Stimulated activated CD8-positive, alpha-beta memory T cell treated with anti-CD3 and anti-CD28 coated beads, Interleukin-4, amount 100 ng/mL, for 4 hours (primary cell): ENCODE results near the gene CTNND2.

ENCODE experiments used
- DNase-seq, 2 donors: peaks; one replicate each; pipeline ENCODE4 v3.0.0-alpha.2; 2020; ENCODE audit warnings: low read depth in 2 of 2, low spot score in 1 of 2

Gene CTNND2

DNA sequence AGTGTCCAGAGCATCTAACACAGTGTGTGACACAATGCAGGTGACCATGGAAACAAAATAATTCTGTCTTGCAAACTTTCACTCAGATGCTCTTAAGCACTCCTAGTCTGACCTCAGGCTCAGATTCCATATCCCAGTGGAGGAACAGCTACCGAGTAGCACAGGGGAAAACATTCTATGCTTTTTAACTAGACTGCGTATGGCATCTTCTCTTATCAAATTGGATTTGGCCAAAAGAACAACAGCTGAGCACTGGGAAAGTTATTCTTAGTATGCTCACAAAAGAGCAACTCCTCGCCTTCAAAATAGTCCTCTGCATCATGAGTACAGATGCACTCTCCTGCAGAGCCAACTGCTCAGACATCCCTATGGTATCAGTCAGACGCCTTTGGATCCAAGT, 615.0 kb downstream of the CTNND2 start:
- no peak for DNase-seq

DNA sequence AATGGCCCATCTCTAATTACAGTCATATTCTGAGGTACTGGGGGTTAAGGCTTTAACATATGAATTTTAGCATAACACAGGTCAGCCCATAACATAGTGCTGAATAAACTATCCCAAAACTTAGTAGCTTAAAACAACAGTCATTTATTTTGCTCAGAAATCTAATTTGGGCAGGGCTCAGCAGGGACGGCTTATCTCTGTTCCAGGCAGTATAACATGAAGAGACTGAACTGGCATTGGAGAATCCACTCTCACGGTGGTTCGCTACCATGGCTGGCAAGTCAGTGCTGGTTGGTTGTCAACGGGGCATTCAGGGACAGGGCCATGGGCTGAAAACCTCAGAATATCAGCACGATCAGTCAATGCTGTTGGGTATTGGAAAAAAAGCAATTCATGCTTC, 622.4 kb downstream of the CTNND2 start:
- no peak for DNase-seq

DNA sequence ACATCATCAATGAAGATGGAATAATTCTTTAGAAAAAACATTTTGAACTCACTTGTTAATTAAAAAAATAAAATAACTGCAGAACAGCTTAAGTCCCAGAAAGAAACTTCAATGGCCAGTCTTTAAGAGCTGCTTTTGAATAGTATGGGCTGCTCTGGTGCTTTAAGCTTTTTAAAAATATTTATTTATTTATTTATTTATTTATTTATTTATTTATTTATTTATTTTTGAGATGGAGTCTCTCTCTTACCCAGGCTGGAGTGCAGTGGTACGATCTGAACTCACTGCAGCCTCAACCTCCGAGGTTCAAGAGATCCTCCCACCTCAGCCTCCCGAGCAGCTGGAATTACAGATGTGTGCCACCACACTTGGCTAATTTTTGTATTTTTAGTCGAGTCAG, 626.9 kb downstream of the CTNND2 start:
- DNase-seq = no peak

DNA sequence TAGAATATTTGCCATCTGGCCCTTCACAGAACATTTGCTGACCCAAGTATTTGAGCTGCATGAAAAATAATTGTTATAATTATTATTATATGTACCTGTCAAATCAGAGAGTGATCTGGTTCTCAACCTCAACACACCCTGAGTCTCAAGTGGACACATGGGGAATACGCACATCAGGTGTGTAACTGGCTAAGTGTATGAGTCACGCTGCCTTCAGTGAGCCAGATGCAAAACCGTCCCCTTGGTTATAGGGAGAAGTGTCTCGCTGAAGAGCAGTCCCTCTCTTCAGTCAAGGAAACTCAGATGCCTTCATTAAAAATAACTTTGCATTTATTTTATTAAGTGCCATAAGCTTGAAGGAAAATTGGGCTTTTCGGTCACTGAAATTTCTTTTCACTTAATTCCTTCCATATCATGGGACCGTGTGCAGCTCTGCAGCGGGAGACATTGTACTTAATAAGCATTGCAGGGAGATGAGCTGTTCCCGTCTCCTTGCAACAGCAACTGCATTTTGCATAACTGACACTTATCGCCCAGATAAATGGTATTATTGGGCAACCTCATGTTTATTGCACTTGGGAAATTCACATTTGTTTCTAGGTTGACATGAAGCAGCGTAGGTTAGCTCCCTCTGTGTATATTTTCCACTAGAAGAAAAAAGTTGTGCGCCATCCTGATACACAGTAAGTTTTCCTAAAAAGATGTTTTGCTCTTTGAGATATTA, 630.9 kb downstream of the CTNND2 start:
- no peak for DNase-seq

DNA sequence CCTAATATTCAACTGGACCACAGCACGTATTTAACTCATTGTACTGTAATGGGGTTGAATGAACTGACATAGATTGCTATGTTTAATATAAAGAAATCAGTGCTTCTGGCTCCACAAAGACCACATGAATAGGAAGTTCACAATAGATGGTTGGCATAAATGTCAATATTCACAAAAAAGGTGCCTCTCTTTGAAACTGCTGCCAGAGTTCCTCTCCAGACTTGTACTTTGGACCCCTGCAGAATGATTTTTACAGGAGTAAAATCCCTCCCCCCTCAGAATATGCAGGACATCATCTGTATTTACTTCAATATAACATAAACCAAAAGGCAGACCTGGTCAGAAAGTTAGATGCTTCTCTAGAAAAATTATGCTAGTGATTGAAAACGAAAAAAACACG, 634.7 kb downstream of the CTNND2 start:
- DNase-seq = no peak

DNA sequence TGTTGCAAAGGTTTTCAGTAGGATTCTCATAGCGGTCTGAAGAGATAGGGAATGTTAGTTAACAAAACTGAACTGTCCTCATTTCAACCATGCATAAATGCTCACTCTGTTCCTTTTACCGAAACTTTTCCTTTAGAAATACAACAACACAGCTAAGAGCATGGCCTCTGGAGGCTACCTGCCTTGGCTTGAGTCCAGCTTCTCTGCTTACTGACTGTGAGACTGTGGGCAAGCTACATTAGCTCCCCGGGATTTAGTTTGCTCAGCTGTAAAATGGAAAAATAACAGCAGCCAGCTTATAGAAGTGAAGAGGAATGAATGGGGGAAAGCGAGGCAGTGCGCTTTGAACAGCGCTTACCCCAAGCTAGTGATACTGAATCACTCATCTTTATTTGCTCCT, 635.4 kb downstream of the CTNND2 start:
- DNase-seq = no peak

DNA sequence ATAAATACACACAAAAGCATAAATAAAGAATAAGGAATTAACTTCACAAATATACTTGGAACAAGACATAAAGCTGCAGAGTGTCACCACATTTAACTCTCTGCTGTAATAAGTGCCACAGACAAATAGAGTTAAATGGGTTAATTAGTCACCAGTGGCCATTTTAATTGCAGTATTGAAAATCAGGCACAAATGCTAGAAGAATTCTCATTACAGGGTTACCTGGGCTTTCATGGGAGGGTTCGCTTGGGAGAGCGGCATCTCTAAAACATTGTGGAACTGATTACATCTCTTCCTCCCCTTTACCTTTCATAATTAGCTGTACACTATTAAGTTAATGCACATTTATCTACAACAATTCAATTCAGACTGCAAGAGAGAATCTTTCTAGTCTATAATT, 637.9 kb downstream of the CTNND2 start:
- no peak for DNase-seq

DNA sequence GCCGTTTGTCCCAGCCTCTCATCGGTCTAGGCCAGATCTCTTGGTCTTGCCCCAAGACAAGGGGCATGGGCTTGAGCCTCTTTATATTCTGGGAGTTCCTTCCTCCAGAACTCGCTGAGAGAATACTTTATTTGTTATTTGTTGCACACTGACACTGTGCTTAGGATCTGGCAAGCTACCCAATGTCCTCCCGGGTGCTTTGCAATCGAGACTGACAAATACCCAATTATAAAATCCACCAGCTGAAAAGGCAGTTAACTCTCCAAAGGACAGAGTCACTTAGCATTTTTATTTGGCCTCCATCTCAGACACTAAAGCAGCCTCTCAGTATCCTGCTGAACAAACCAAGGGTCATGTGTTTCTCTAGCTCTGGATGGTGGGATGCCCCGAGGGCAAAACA, 643.0 kb downstream of the CTNND2 start:
- DNase-seq = no peak

DNA sequence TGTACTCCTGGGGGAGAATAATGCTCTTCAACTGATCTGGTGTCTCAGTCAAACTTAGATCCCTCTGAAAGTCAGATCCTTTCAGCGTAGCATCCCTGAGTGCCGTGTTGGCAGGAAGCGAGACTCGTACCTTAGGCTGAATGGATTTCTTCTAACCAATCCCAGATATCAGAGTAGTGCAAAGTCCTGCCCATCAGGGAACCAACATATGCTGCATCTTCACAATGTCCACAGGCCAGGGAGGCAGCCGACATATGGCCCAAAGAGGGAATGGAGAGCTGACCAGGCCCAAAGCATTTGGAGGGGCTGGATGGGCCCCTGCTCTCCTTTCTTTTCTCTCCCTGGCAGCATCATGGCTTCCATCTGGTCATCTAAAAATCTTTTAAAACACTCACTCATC, 646.2 kb downstream of the CTNND2 start:
- DNase-seq = no peak

DNA sequence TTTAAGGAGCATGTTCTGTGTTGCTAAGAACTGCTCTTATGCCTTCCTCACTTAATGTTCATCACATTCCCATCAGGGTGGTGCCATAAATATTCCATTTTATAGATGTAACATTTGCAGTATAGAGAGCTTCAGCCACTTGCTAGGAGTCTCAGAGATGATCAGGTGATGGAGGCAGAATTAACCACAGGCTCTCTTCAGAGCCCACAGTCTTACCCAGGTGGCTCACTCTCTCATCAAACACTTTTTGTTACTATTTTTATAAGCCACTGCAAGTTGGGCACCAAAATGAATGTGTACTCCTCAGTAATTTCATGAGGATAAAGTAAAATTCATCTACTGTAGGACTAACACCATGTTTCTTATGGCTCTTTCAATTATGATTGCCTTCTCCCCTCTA, 651.7 kb downstream of the CTNND2 start:
- no peak for DNase-seq

DNA sequence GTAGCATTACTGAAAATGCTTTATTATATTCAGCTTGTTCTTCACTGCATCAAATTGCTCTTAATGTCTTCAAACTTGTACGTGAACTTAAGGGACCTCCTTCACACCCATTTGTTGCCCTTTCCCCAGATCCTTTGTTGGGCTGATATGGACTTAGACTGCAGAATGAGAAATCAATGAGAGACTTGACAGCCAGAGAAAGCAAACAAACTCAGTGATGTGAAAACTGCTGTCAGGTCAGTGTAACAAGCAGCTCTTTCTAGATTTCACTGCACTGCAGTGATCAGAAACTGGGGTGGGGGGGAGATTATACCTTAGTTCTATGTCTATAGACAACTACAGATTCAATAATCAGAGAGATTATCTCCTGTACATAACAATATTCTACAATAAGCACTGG, 652.2 kb downstream of the CTNND2 start:
- DNase-seq = no peak

DNA sequence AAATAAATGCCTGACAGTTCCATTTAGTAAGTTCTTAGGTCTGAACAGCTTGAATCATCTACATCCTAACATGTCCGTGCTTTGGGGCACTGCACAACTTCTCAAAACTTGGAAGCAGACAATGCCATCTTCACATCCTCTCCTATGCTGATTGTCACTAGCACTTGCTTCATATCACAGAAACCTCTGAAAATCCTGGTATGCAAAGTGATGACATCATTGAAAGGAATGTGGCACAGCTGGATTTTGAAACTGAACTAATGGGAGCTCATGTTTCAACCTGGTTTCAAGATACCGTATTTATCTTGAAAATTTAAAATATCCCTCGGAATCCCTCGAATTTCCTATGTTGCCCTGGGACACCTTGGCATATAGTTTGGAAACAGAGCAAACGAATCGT, 653.0 kb downstream of the CTNND2 start:
- DNase-seq = no peak

DNA sequence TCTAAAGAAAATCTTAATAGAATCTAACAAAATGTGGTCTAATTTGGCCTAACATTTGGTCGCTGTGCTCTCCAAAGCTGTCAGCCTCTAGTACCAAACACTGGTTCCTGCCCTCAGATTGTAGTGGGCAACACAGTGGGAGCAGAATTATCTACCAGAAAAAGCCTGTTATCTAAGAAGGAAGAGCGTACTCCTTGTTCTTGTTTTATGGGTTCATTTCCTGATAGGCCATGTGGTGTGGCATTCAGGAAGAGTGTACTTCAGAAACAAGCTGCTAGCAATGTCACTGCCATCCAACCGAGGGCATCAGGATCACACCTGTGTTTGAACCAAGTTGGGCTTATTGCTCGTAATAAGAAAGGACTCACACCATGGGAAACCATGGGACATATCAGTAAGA, 655.3 kb downstream of the CTNND2 start:
- DNase-seq = no peak

DNA sequence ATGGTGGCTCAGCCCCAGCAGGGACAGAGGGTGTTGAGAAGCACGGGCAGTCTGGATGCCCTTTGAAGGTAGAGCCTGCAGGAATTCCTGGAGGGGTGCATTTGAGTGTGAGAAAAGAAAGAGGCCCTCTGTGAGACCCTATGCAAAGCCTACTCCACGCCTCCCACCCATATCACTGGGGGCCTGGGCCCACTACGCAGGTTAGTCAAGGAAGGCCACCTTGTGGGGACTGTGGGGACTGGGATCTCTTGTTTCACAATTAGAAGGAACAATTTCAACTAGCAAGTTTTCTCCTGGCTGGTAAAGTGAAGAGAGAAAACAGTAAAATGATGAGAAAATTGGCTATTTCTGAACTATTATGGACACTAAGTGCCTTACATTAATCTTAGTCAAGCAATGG, 657.0 kb downstream of the CTNND2 start:
- no peak for DNase-seq

DNA sequence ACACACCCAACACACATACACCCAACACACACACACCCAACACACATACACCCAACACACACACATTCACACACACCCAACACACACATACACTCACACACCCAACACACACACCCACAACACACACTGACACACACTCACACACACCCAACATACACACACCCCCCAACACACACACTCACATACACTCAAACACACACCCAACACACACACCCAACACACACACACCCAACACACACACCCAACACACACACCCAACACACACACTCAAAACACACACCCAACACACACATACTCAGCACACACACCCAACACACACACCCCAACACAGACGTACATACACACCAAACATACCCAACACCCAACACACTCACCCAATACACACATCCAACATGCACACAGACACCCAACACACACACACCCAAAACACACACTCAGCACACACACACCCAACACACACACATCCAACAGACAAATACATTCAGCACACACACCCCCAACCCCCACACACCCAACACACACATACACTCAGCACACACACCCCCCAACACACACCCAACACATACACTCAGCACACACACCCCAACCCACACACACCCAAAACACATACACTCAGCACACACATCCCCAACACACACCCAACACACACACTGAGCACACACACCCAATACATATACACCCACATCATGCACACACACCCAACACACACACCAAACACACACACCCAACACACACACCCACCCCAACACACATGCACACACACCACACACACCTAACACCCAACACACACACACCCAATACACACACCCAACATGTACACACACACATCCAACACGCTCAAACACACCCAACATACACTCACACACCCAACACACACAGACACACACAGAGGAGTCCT, 663.7 kb downstream of the CTNND2 start:
- no peak for DNase-seq

DNA sequence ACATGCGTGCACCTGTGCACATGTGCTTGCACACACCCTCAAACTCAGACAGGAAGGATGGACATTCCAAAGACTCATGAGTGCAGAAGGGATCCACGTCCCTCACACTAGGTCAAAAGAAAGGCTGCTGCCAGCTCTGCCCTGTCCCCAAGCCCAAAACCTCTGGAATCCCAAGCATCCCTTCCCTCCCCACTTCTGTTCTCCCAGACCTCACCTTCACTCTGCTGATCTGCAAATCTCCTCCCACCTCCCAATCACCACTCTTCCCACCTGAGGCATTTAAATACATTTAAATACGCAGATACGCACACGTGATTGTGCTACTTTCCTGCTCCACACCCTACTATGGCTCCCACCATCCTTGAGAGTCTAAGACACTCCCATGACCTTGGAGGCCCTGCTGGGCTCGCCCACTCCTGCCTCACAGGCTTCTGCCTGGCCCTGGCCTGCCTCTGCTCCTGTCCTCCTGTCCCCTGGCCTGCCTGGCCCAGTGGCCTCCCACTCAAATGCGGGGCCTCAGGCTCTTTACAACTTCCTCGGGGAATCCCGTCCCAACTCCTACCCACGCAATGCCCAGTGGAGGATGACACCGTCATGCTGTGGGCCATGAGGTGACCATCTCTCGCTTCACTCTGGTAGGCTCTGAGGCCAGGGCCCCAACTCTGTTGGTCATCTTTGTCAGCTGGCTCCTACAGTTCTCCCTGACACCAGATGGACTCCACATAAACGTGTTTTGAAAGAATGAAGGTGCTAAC, 664.8 kb downstream of the CTNND2 start:
- DNase-seq = no peak

DNA sequence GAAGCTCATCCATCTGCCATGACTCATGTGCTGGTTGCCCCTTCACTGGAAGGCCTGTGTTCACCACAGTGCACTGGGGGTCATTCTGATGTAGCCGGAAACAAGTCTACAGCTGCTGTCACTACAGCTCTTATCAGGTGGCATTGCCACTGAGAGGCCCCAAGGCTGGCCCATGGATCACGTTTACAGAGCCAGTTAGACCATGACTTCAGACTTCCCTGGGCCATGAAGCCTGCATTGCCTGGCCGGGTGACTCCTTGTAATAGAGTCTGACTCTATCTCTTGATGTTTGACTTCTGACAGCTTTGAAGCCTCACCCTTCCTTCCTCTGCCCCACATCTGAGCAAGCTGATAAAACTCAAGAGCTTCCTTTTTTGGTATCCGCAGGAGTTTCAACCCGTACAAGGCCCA, 669.7 kb downstream of the CTNND2 start:
- DNase-seq = no peak

DNA sequence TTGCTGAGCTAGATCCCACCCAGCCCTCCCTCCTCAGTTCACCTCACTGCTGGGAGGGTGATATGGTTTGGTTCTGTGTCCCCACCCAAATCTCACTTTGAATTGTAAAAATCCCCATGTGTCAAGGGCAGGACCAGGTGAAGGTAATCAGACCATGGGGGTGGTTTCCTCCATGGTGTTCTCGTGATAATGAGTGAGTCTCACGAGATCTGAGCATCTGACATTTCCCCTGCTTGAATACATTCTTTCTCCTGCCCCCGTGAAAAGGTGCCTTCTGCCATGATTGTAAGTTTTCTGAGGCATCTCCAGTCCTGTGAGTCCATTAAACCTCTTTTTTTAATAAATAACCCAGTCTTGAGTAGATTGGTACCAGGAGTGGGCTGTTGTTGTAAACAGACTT, 673.4 kb downstream of the CTNND2 start:
- DNase-seq = no peak

DNA sequence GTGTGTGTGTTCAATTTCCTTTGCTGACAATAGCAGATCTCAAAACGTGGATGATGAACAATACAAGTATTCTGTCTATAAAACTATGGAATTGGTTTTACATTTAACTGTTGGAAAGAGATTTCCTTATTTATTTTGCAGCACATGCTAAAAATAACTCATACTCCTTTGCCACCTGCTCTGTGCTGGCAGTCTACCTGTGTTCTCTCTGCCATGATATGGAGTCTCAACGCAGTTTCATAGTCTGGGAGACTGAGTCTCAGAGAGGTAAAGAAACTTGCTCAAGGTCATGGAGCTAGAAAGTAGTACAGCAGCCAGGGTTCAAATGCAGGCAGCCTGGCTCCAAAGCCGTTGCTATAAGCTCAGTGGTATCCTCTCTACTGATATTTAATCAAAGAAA, 677.2 kb downstream of the CTNND2 start:
- DNase-seq = no peak

DNA sequence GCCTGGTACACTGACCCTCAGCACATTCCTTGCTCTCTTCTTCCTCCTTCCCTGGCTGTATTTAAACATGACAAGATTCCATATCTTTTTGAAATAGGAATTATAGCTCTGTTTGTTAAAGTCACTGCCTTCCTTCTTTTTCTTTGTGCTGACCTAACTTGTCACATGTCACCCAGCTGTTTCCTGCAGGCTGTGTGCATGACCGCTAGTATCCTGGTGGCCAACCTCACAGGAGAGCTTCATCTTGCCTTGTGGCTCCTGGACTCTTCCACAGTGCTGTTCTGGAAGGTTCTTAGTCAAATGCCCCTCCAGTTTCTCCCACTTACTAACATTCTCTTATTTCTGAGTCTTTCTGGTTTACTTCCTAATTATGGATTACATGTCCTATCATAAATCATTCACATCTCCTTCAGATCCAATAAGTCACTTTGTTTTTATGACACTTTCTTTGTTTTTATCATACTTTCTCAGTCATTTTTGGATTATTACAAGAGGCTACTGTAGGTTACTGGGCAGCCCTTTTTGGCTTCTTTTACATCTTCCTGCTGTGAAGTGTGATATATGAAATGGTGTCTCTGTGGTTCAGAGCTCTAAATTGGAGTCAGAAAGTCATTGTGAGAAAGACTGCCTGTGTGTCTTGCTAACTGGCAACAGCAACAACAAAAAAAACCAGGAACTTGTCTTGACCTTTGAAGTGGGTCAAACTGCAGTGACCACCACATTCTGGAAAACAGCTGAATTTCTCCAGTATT, 679.6 kb downstream of the CTNND2 start:
- no peak for DNase-seq

DNA sequence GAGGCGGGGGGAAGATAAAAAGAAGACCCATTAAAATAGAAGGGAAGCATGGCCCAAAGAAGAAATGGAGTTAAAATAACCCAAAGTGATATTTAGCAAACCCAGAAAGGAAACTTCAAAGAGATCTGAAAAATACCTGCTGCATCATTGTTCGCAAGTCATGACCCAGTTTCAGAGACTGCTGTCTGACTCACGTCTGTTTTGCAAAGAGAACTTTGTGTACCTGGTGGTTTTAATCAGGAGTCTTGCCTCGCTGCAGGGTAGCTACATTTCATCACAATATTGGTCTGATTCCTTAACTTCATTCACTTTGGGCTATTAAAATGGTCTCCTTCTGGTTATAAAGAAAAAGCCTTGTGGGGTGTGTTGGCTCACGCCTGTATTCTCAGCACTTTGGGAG, 682.1 kb downstream of the CTNND2 start:
- no peak for DNase-seq
